A673 (cell line): Measurements from ENCODE around the gene PRR20B.
"Not testable (repeated sequence)": the region's sequence is repeated elsewhere in the genome, so short reads cannot be mapped to it uniquely, and the experiment has no call there.

ENCODE experiments used
- EZH2 ChIP-seq: fragments of 200-600 bp; sonication (generic); IDR thresholded peaks from 2 replicates; pipeline ENCODE4 v1.6.1; 2017; ENCODE audit warnings: borderline replicate concordance, low read depth, mild to moderate bottlenecking, mixed read lengths, antibody characterized with exemption, low read length; ENCODE audit not compliant: poor library complexity, severe bottlenecking
- TF ChIP-seq, protein P1 (sequence below): fragments of 300-800, 200-600 bp; sonication (generic); conservative IDR thresholded peaks from 2 replicates; pipeline ENCODE4 v1.5.1; 2017; ENCODE audit warnings: low read depth, mild to moderate bottlenecking, antibody characterized with exemption, low read length, moderate library complexity, mixed read lengths

DNA sequence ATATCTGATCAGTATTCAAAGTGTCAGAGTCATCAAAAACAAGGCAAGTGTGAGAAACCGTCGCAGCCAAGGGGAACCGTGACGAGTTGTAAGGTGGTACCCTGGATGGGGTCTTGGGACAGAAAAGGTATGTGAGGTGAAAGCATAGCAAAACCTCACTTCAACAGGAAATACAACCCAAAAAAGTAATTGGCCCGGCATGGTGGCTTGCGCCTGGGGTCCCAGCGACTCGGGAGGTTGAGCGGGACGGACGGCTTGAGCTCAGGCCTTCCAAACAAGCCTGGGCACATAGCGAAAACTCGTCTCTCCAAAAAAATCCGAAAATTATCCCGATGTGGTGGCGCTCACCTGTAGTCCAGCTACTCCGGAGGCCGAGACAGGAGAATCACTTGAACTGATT, 7.5 kb upstream of the PRR20B start:
- TF ChIP-seq, protein P1, sequence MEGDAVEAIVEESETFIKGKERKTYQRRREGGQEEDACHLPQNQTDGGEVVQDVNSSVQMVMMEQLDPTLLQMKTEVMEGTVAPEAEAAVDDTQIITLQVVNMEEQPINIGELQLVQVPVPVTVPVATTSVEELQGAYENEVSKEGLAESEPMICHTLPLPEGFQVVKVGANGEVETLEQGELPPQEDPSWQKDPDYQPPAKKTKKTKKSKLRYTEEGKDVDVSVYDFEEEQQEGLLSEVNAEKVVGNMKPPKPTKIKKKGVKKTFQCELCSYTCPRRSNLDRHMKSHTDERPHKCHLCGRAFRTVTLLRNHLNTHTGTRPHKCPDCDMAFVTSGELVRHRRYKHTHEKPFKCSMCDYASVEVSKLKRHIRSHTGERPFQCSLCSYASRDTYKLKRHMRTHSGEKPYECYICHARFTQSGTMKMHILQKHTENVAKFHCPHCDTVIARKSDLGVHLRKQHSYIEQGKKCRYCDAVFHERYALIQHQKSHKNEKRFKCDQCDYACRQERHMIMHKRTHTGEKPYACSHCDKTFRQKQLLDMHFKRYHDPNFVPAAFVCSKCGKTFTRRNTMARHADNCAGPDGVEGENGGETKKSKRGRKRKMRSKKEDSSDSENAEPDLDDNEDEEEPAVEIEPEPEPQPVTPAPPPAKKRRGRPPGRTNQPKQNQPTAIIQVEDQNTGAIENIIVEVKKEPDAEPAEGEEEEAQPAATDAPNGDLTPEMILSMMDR, result not testable (repeated sequence)
- TF ChIP-seq EZH2, result not testable (repeated sequence)
